Measurements from ENCODE around the gene NEUROG1.

Gene NEUROG1

GRCh38 chr5:135582099-135582781, 46.5 kb upstream of the NEUROG1 start:
- Histone ChIP-seq H3K79me2 (ENCODE audit: low read length) (no peaks in the 10 kb centered on the region), H4K20me1 (ENCODE audit: insufficient read depth, low read length) (no peaks in the 10 kb centered on the region), H3K9me3 (replicated peaks; ENCODE audit: insufficient read depth, low read length) (no peaks in the 10 kb centered on the region), H3K9ac (ENCODE audit: low read length) (no peak overlapping the region), H3K4me3 (ENCODE audit: low read length) (no peak overlapping the region), H3K27ac (ENCODE audit: low read length) (no peak overlapping the region), H3K4me2 (ENCODE audit: low read depth, low read length) (no peak overlapping the region), H3K27me3 (replicated peaks; ENCODE audit: insufficient read depth, low read length) (peaks cover 16% of the 10 kb centered on the region), H2AFZ (ENCODE audit: low read length) (no peak overlapping the region), H3F3A (ENCODE audit: insufficient read depth, low read length) (no peaks in the 10 kb centered on the region), H3K4me1 (ENCODE audit: low read length) (no peaks in the 10 kb centered on the region), H3K9me2 (replicated peaks; ENCODE audit: insufficient read depth, low read length) (no peaks in the 10 kb centered on the region), H3K36me3 (replicated peaks; ENCODE audit: insufficient read depth, low read length) (no peaks in the 10 kb centered on the region)
- DNase-seq, result no peak
- TF ChIP-seq, protein P1, sequence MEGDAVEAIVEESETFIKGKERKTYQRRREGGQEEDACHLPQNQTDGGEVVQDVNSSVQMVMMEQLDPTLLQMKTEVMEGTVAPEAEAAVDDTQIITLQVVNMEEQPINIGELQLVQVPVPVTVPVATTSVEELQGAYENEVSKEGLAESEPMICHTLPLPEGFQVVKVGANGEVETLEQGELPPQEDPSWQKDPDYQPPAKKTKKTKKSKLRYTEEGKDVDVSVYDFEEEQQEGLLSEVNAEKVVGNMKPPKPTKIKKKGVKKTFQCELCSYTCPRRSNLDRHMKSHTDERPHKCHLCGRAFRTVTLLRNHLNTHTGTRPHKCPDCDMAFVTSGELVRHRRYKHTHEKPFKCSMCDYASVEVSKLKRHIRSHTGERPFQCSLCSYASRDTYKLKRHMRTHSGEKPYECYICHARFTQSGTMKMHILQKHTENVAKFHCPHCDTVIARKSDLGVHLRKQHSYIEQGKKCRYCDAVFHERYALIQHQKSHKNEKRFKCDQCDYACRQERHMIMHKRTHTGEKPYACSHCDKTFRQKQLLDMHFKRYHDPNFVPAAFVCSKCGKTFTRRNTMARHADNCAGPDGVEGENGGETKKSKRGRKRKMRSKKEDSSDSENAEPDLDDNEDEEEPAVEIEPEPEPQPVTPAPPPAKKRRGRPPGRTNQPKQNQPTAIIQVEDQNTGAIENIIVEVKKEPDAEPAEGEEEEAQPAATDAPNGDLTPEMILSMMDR (IDR thresholded peaks at IDR 0.05; ENCODE audit: low read length), result no peak
- TF ChIP-seq EZH2phosphoT487 (IDR thresholded peaks at IDR 0.05; ENCODE audit: low read length) (no peak), EZH2 (optimal IDR thresholded peaks at IDR 0.05; ENCODE audit: low read depth, low read length) (no peak)

DNA sequence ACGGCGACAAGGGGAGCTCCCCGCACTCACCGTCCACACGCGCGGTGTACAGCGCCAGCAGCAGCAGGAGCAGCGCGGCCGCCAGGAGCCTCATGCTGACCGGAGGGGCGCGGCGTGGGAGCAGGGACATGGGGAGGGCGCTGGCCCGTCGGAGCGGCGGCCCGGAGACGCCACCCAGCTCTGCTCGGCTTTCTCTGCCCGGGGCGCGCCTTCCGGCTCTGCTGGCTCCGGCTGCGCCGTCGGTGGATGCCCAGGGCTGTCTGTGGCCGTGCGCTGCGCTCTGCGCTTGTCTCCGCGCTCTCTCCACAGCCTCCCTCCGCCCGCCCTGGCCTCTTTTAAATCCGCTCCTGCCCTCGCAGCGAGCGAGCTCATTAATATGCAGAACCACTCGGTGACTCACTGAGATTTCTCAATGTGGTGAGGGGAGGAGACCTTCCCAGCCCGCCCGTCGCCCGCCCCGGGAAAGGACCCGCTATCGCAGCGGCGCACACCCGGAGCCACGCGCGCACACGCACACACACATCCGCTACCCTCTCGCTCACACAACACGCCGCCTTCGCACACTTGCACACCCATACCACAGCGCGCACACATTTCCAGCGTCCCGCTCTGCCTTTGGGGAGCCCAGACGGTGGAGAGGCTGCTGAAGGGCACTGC, 43.0 kb upstream of the NEUROG1 start, which contains the start of gene CXCL14:
Gene CXCL14 (minus strand): TSS at position 307 of the 657 bp plus-strand sequence. CDS start 213 bp downstream, at position 94.
- peaks cover 21% of the 10 kb centered on the region for H3K27me3 ChIP-seq (replicated peaks; ENCODE audit: insufficient read depth, low read length)
- no peak within 1 kb of the TSS for H3K9ac ChIP-seq (ENCODE audit: low read length)
- no peaks in the 10 kb centered on the region for H3K9me3 ChIP-seq (replicated peaks; ENCODE audit: insufficient read depth, low read length)
- H3K27ac ChIP-seq (ENCODE audit: low read length), result no peak within 1 kb of the TSS
- no peaks in the 10 kb centered on the region for H4K20me1 ChIP-seq (ENCODE audit: insufficient read depth, low read length)
- H3K36me3 ChIP-seq (replicated peaks; ENCODE audit: insufficient read depth, low read length), result no peaks in the 10 kb centered on the region
- no peaks in the 10 kb centered on the region for H3K9me2 ChIP-seq (replicated peaks; ENCODE audit: insufficient read depth, low read length)
- no peak within 1 kb of the TSS for H3K4me2 ChIP-seq (ENCODE audit: low read depth, low read length)
- no peak within 1 kb of the TSS for H3K4me3 ChIP-seq (ENCODE audit: low read length)
- H3K79me2 ChIP-seq (ENCODE audit: low read length), result no peaks in the 10 kb centered on the region
- no peak for TF ChIP-seq EZH2 (optimal IDR thresholded peaks at IDR 0.05; ENCODE audit: low read depth, low read length)
- TF ChIP-seq, protein P1 (IDR thresholded peaks at IDR 0.05; ENCODE audit: low read length), result no peak
- no peak for TF ChIP-seq EZH2phosphoT487 (IDR thresholded peaks at IDR 0.05; ENCODE audit: low read length)
- no peak for DNase-seq
- H3F3A ChIP-seq (ENCODE audit: insufficient read depth, low read length), result no peaks in the 10 kb centered on the region
- H3K4me1 ChIP-seq (ENCODE audit: low read length), result no peaks in the 10 kb centered on the region
- H2AFZ ChIP-seq (ENCODE audit: low read length), result no peak within 1 kb of the TSS

DNA sequence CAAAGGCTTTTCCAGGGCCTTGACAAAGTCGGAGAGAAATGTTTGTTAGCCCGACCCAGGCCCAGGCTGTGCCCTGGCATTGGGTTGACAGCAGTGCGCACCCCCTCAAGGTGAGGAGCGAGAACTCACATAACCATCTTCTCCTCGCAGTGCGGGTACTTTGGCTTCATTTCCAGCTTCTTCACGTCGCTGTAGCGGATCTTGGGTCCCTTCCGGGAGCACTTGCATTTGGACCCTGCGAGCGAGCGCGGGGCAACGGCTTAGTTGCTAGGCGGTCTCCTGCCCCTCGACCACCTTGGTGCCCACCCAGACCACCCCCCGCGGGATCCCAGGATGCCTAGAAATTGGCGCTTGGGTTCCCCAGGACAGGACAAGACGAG, 42.5 kb upstream of the NEUROG1 start:
- no peaks in the 10 kb centered on the region for H3F3A ChIP-seq (ENCODE audit: insufficient read depth, low read length)
- no peak overlapping the region for H3K4me3 ChIP-seq (ENCODE audit: low read length)

More for the DNA sequence above, 42.5 kb upstream of the NEUROG1 start:
- TF ChIP-seq EZH2phosphoT487 (IDR thresholded peaks at IDR 0.05; ENCODE audit: low read length) (no peak), EZH2 (optimal IDR thresholded peaks at IDR 0.05; ENCODE audit: low read depth, low read length) (no peak)
- TF ChIP-seq, protein P1 (IDR thresholded peaks at IDR 0.05; ENCODE audit: low read length), result no peak
- no peak for DNase-seq
- no peaks in the 10 kb centered on the region for H3K9me2 ChIP-seq (replicated peaks; ENCODE audit: insufficient read depth, low read length)
- no peaks in the 10 kb centered on the region for H3K36me3 ChIP-seq (replicated peaks; ENCODE audit: insufficient read depth, low read length)
- no peak overlapping the region for H3K4me2 ChIP-seq (ENCODE audit: low read depth, low read length)
- no peaks in the 10 kb centered on the region for H3K9me3 ChIP-seq (replicated peaks; ENCODE audit: insufficient read depth, low read length)
- no peak overlapping the region for H3K27ac ChIP-seq (ENCODE audit: low read length)
- no peak overlapping the region for H2AFZ ChIP-seq (ENCODE audit: low read length)
- no peaks in the 10 kb centered on the region for H4K20me1 ChIP-seq (ENCODE audit: insufficient read depth, low read length)
- H3K79me2 ChIP-seq (ENCODE audit: low read length), result no peaks in the 10 kb centered on the region
- no peaks in the 10 kb centered on the region for H3K4me1 ChIP-seq (ENCODE audit: low read length)
- H3K27me3 ChIP-seq (replicated peaks; ENCODE audit: insufficient read depth, low read length), result peaks cover 21% of the 10 kb centered on the region
- no peak overlapping the region for H3K9ac ChIP-seq (ENCODE audit: low read length)

Measured in MM.1S (cell line).